Activated T-helper 1 cell treated with anti-CD3 and anti-CD28 coated beads, Interleukin-12 subunit alpha, Interleukin-12 subunit beta, Interleukin-2, Interleukin-4 antibody, amounts not matched to agents 30 ng/mL and 10 ng/mL and 1 ng/mL, durations not matched to agents 14 hours and 24 hours and 36 hours (primary cell): ENCODE results near the gene CMSS1. TPM values are rescaled to one million over a fixed set of nuclear protein-coding genes. Genes with fewer than 3 reads are reported as not detected.

Source experiments
- DNase-seq: peaks from one replicate; pipeline ENCODE4 v3.0.0; 2021; ENCODE audit warnings: low spot score
- H3K27ac Mint-ChIP-seq: one replicate; pipeline ENCODE4 v1.8.0; 2021; ENCODE audit warnings: mild to moderate bottlenecking, mixed read lengths
- H3K27me3 Mint-ChIP-seq: one replicate; pipeline ENCODE4 v1.8.0; 2022; ENCODE audit warnings: mild to moderate bottlenecking, moderate library complexity, mixed read lengths; ENCODE audit not compliant: insufficient read depth
- H3K36me3 Mint-ChIP-seq: one replicate; pipeline ENCODE4 v1.8.0; 2021; ENCODE audit warnings: low read depth, mixed read lengths
- H3K4me1 Mint-ChIP-seq: one replicate; pipeline ENCODE4 v1.8.0; 2021; ENCODE audit warnings: low read depth, mixed read lengths
- H3K4me3 Mint-ChIP-seq: one replicate; pipeline ENCODE4 v1.8.0; 2021; ENCODE audit warnings: mild to moderate bottlenecking, moderate library complexity, mixed read lengths
- H3K9me3 Mint-ChIP-seq: one replicate; pipeline ENCODE4 v1.8.0; 2021; ENCODE audit warnings: mixed read lengths
- intact Hi-C: fragments of 100-400 bp; cut with micrococcal nuclease; formaldehyde crosslinking; loops from one replicate; pipeline ENCODE4 v1.15.1; 2024
- total RNA-seq: library from RNA; stranded (reverse); gene quantifications from 2 replicates; pipeline ENCODE4 v1.2.3, GENCODE V29; 2022

CMSS1 gene
- total RNA-seq, 1 donor from 2014 or later, result 108 TPM

DNA sequence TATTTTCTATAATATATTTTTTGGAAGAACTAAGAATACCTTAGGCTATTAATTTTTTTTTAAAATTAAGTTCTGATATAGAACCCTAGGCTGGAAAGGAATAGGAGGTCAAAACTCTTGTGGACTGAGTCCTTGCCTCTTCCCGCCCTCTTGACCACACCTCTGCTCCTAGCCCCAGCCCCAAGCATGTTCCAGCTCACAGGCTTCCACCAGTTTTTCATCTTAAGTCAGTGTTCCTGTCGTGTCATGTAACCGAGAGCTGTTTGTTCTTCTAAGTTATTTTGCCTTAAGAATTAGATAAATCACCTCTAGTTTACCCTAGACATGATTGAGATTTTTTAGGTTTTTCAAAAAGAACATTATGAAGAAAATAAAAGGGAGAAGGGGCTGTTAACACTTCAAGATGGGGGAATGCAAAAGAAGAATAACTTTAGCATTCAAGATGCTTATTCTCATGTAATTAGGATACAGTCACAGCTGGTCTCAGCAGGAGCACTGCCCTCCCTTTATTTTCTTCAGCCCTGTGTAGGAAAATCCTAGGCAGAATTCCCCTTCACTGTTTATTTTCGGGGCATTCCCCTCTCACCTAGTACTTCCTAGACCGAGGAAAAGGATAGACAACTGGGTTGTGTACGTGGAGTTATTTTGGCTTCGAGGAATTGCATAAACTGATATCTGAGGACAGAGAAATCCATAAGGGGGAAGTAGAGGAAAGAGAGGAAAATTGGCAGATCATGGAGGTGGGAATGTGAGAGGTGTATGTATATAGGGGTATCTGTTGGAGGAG lies 110.2 kb downstream of the CMSS1 start:
- H3K4me3 Mint-ChIP-seq, result no peak overlapping the region
- no peak for DNase-seq
- intact Hi-C loops, result no loop called here
- H3K27ac Mint-ChIP-seq, result no peak overlapping the region
- H3K4me1 Mint-ChIP-seq, result no peaks in the 10 kb centered on the region
- no peaks in the 10 kb centered on the region for H3K27me3 Mint-ChIP-seq
- peaks cover 13% of the 10 kb centered on the region for H3K36me3 Mint-ChIP-seq
- H3K9me3 Mint-ChIP-seq, result peaks cover 5% of the 10 kb centered on the region

GRCh38 chr3:99928771-99929744 lies 111.4 kb downstream of the CMSS1 start:
- H3K27ac Mint-ChIP-seq, result no peak overlapping the region
- intact Hi-C loops, result no loop called here
- peaks cover 8% of the 10 kb centered on the region for H3K36me3 Mint-ChIP-seq
- no peaks in the 10 kb centered on the region for H3K4me1 Mint-ChIP-seq
- H3K27me3 Mint-ChIP-seq, result no peaks in the 10 kb centered on the region
- no peaks in the 10 kb centered on the region for H3K9me3 Mint-ChIP-seq
- no peak for DNase-seq
- no peak overlapping the region for H3K4me3 Mint-ChIP-seq

DNA sequence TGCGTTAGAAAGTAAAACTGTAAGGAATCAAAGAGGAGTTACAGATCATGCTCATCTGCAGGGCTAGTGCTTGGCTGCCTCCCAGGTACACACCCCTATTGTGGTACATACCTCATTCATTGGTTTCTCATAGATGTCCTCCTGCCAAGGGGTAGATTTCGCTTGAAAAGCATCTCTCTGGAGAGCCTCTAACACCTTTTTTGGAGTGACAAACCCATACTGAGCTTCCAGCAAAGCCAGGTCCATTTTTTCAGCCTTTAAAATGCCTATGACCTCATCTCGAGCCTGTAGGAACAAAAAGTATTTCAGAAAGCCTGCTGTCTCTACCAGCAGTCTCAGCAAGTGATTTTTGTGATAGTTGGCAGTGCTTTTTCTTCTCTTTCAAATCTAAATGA lies 112.1 kb downstream of the CMSS1 start:
- no peaks in the 10 kb centered on the region for H3K4me1 Mint-ChIP-seq
- intact Hi-C loops, result no loop called here
- no peaks in the 10 kb centered on the region for H3K9me3 Mint-ChIP-seq
- no peak overlapping the region for H3K27ac Mint-ChIP-seq
- H3K27me3 Mint-ChIP-seq, result no peaks in the 10 kb centered on the region
- no peak overlapping the region for H3K4me3 Mint-ChIP-seq
- H3K36me3 Mint-ChIP-seq, result peaks cover 6% of the 10 kb centered on the region
- no peak for DNase-seq

- intact Hi-C loops, result no loop called here
These were observed 113.4 kb downstream of the CMSS1 start for GRCh38 chr3:99931059-99931458.

DNA sequence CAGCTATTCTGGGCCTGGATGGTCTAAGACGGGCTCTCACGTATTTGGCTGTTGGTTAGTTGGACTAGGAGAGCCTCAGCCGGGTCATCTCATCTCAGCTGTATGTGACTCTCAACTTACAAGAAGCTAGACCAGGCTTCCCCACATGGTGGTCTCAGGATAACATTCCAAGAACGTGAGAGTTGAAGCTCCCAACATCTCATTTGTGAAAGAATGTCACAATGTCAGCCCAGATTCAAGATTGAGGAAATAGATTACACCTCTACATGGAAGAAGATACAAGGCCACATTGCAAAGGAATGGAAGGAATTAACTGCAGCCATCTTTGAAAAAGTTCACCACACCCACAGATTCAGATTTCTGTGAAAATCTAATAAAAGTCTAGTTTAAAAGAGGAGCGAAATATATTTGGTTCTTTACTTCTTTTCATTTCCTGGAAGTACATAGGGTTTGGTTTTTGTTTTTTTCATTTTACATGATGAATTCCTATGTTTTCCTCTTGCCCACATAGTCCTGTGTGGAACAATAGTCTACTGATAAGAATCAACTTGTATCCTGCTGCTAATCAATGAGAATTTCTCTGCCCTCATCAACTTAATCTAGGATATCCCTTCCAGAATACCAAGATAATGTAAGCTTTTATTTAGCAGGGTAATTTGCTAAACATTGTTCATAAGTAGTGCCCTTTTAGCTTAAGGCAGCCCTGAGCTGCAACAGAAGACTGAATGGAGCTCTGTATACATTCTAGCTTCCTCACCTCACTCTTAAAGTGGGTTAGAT lies 116.5 kb downstream of the CMSS1 start:
- intact Hi-C loops, result no loop called here
- DNase-seq, result no peak
- H3K27me3 Mint-ChIP-seq, result no peaks in the 10 kb centered on the region
- no peak overlapping the region for H3K4me3 Mint-ChIP-seq
- no peaks in the 10 kb centered on the region for H3K9me3 Mint-ChIP-seq
- H3K36me3 Mint-ChIP-seq, result peaks cover 4% of the 10 kb centered on the region
- H3K4me1 Mint-ChIP-seq, result peaks cover 13% of the 10 kb centered on the region
- no peak overlapping the region for H3K27ac Mint-ChIP-seq

More at GRCh38 chr3:99931059-99931458, 113.4 kb downstream of the CMSS1 start:
- Mint-ChIP-seq H3K9me3 (no peaks in the 10 kb centered on the region), H3K27me3 (no peaks in the 10 kb centered on the region), H3K36me3 (peaks cover 6% of the 10 kb centered on the region), H3K27ac (no peak overlapping the region), H3K4me1 (no peaks in the 10 kb centered on the region), H3K4me3 (no peak overlapping the region)
- DNase-seq, result no peak

GRCh38 chr3:99934975-99935797 lies 117.5 kb downstream of the CMSS1 start:
- peaks cover 18% of the 10 kb centered on the region for H3K4me1 Mint-ChIP-seq
- H3K27ac Mint-ChIP-seq, result no peak overlapping the region
- intact Hi-C loops, result no loop called here
- H3K36me3 Mint-ChIP-seq, result peaks cover 4% of the 10 kb centered on the region
- no peaks in the 10 kb centered on the region for H3K27me3 Mint-ChIP-seq
- H3K4me3 Mint-ChIP-seq, result no peak overlapping the region
- H3K9me3 Mint-ChIP-seq, result no peaks in the 10 kb centered on the region
- DNase-seq, result no peak

DNA sequence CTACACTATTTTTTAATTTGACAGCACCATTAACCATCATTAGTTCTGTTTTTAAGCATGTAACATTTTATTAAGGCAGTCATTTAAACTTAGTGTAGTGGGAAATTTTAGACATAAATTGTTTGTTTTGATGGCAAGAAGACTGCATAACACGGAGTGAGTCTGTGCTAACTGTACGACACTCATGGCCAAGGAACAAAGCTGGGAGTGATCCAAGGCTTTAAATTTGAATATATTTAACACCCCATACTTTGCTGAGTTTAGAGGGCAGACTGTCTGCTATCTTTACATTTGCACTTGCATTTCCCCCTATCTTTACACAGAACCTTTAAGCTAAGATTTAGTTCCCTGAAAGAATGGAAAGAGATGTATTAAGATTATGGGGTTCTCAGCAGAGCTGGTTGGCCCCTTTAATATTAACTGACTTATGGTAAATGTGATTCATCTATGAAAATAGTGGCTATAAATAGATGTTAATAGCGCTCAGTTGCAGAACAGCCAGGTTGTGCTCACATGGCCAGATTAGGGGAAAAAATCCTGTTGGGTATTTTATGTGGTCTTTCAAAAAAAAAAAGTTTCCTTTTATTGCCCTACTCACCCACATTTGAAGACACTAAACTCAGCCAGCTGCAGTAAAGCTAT lies 120.7 kb downstream of the CMSS1 start:
- Mint-ChIP-seq H3K36me3 (no peaks in the 10 kb centered on the region), H3K9me3 (no peaks in the 10 kb centered on the region), H3K27me3 (no peaks in the 10 kb centered on the region), H3K27ac (no peak overlapping the region), H3K4me3 (no peak overlapping the region), H3K4me1 (peaks cover 23% of the 10 kb centered on the region)
- no peak for DNase-seq
- intact Hi-C loops, result no loop called here

GRCh38 chr3:99939876-99940275 lies 122.2 kb downstream of the CMSS1 start:
- no peaks in the 10 kb centered on the region for H3K27me3 Mint-ChIP-seq
- H3K27ac Mint-ChIP-seq, result no peak overlapping the region
- no peak overlapping the region for H3K4me3 Mint-ChIP-seq
- no peak for DNase-seq
- intact Hi-C loops, result no loop called here
- no peaks in the 10 kb centered on the region for H3K9me3 Mint-ChIP-seq
- H3K36me3 Mint-ChIP-seq, result no peaks in the 10 kb centered on the region
- H3K4me1 Mint-ChIP-seq, result peaks cover 23% of the 10 kb centered on the region

GRCh38 chr3:99940350-99940749 lies 122.7 kb downstream of the CMSS1 start:
- Mint-ChIP-seq H3K9me3 (no peaks in the 10 kb centered on the region), H3K27ac (no peak overlapping the region), H3K4me1 (peaks cover 23% of the 10 kb centered on the region), H3K36me3 (no peaks in the 10 kb centered on the region), H3K27me3 (no peaks in the 10 kb centered on the region), H3K4me3 (no peak overlapping the region)
- intact Hi-C loops, result no loop called here
- no peak for DNase-seq

DNA sequence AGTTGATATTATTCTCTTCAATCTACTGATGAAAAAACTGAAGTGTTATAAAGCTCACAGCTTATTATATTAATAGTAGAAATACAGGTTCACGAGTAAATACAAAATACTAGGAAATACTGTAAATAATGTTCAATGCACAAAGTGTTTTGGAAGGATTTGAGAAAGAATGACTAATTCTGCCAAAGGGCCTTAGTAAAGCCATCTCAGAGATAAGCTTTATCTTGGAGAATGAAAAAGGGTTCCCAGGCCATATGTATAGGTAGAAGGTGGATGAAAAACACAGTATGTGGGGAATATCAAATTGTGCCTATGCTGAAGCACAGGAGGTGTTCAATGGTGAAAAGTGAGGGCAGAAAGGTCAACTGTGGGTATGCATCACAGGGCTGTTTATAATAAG lies 123.5 kb downstream of the CMSS1 start:
- H3K27ac Mint-ChIP-seq, result no peak overlapping the region
- intact Hi-C loops, result no loop called here
- H3K4me3 Mint-ChIP-seq, result no peak overlapping the region
- DNase-seq, result no peak
- no peaks in the 10 kb centered on the region for H3K9me3 Mint-ChIP-seq
- no peaks in the 10 kb centered on the region for H3K36me3 Mint-ChIP-seq
- no peaks in the 10 kb centered on the region for H3K27me3 Mint-ChIP-seq
- peaks cover 23% of the 10 kb centered on the region for H3K4me1 Mint-ChIP-seq

DNA sequence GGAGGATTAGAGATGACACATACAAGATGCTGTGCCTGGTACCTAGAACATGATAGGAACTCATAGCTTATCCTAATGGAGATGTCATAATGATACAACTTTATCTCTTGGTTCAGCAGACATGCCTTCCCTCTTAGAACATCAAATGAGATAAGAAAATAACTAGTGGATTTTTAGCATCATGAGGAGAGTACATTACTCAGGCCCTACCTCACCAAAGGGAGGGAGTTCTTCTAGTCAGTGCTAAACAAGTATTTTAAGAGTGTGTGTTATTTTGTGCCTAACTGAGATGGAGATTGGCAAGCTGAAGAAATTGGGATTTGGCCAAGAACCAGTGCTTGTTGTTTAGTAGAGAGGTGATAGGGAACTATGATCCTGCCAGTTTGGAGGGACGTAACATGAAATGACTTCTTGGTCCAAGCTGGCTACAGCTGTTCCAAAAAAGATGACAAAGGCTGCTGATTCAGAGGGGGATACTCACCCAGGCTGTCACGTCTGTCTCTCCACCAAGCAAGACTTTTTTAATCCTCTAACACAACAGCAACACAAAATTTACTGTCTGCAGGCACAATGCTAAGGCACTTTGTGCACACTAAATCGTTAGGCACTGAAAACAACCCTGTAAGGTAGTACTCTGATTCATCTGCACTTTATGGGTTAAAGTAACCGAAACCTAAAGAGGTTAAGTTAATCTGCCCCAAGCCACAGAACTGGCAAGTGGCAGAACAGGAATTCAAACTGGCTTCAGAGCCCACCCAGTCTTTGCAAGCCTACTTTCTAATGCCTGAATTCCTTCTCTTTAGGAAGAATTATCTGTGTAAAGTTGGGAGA lies 126.5 kb downstream of the CMSS1 start:
- no peaks in the 10 kb centered on the region for H3K9me3 Mint-ChIP-seq
- no peaks in the 10 kb centered on the region for H3K27me3 Mint-ChIP-seq
- intact Hi-C loops, result no loop called here
- no peaks in the 10 kb centered on the region for H3K36me3 Mint-ChIP-seq
- H3K27ac Mint-ChIP-seq, result no peak overlapping the region
- H3K4me3 Mint-ChIP-seq, result no peak overlapping the region
- H3K4me1 Mint-ChIP-seq, result peaks cover 11% of the 10 kb centered on the region
- DNase-seq, result no peak
